T-helper 22 cell (primary cell): ENCODE measurements around the gene DROSHA.
"Not testable (repeated sequence)": the region's sequence is repeated elsewhere in the genome, so short reads cannot be mapped to it uniquely, and the experiment has no call there.

Experiments used
- DNase-seq: peaks from one replicate; pipeline ENCODE4 v3.0.0-alpha.2; 2020; ENCODE audit warnings: low read depth

The DROSHA gene

DNA sequence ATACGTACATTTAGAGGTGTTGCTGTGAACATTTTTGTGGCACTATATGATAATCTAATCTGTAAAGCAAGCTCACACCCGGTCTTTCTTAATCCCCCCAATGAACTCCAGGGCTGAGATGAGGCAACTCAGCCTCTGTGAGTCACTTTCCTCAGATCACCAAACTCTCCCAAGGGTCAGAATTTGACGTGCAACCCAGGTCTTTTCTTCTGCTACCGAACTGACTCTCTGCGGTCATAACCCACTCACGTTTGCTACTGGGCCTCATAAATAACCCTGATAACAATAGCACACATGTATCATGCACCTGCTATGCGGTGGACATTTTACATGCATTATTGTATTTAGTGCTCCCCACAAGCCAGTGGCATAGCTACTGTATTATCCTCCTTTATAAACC is 153.1 kb downstream of the DROSHA start:
- no peak for DNase-seq

DNA sequence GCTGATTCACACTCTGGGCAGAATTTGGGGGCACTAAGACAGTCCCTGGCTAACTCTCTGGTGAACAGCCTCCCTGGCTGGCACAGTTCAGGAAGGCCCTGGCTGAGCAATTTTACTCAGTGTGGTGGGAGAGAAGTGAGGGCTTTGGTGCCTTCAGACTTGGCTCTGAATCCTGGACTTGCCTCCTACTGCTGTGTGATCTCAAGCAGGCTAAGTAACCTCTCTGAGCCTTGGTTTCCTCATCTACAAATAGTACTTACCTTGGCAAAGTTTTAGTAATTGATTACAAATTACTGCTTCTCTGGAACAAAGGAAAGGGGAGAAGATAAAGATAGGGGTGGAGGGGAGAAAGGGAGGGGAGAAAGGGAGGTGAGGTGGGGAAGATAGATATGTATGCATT is 153.8 kb downstream of the DROSHA start:
- no peak for DNase-seq

DNA sequence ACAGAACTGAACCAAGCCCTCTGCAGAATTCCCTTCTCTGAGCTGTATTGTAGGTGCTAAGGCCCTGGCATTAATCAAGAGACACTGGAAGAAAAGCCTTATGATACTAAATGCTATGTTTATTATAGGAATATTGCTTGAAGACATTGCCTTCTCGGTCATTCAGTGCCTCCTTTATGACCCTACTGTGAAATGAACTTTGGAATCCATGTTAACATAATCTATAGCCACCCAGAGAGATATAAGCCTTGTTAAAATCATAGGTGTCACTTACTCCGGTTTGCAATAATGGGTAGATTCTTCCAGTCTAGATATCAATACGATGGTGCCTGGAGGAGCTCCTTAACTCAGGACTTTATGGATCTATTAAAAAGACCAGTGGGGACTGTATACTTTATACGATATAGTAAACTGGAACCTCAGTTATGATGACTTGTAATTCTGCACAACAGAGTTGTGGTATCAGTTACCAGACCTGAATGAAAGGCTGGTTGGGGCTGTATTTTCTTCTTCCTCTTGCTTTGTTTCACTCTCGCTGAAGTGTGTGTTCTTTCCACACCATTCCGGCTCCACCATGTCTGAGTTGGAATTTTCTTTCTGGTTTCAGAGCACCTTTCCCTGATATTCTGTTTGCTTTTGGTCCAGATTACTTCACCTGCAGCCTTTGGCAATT is 154.5 kb downstream of the DROSHA start:
- DNase-seq: no peak

DNA sequence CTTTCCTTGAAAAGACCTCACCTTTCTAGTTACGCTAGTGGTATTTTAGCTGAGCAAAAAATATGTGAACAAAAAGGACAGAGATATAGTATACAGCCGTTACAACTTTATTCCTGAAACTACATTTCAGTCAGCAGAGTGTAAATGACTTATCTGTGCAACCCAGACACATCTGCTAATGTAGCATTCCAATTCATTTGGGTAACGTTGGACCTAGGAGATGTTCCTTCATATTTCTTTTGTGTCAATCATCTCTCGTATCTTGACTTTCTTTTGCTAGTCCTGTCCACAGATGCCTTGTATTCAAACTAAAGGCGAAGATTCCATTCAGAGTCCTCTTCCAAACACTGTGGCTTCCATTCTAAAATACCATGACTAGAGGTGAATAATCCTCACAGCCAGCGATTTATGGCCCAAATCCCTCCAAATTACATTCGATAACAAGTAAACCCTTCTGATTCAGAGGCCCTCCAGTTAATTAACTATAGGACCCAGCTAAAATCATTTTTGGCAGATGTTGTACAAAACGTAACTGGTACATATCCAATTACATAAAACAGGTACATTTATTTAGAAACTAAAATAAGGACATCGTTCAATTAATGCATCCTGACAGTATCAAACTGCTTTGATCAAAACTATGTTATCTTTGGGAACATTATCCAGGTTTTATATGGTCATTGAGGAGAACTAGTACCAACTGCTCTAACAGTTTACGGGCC is 155.7 kb downstream of the DROSHA start:
- no peak for DNase-seq

DNA sequence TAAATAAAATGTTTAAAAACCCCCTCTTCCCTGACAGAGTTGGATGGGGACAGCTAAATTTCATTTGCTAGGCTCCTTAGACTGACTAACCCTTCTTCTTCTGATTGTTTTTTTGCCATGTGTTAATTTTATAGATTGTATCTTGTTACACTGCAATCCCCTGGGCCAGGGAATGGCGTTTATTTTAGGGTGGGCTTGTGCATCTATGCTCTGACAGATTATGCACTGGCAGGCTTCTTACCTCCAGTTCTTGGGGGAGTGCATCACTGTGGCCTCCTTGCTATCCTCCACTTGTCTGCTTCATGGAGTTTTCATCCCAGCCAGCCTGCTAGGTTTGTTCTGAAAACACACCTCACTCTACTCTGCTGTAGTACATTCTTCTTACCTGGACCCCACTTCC is 159.8 kb downstream of the DROSHA start:
- DNase-seq: no peak

DNA sequence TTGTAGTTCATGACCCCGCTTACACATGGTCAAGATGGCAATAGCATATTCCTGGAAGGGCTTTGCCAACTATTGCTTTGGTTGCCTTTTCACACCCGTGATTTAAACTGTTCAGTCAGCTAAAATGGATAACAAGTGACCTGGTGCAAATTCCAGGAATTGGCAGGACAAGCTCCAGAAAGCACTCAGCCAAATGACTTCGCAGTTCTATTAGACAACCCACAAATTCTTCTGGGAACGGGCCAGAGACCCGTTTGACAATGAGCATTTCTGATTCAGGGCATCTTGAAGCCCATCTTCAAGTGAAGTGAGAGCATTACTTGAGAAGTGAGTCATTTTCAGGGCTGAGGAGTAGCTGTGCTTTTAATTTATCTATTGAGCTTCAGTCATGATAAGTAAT is 165.0 kb downstream of the DROSHA start:
- no peak for DNase-seq

DNA sequence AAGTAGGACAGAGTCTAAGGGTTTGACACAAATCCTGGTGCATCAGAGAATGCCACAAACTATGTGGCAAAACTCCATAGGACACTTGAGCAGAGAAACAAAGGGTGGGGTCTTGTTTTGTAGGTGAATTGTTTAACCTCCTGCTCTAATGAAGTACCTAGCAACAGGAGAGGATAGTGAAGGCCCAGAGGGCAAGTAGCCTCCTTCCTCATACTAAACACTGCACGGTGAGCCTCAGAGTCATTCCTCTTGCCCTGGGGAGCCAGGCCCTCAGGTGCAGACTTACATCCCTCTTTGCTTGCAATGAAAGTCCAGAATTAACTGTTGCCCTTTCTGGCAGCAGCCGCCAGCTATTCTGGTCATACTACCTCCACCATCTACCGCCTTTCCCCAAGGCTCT is 166.1 kb downstream of the DROSHA start:
- DNase-seq: no peak

DNA sequence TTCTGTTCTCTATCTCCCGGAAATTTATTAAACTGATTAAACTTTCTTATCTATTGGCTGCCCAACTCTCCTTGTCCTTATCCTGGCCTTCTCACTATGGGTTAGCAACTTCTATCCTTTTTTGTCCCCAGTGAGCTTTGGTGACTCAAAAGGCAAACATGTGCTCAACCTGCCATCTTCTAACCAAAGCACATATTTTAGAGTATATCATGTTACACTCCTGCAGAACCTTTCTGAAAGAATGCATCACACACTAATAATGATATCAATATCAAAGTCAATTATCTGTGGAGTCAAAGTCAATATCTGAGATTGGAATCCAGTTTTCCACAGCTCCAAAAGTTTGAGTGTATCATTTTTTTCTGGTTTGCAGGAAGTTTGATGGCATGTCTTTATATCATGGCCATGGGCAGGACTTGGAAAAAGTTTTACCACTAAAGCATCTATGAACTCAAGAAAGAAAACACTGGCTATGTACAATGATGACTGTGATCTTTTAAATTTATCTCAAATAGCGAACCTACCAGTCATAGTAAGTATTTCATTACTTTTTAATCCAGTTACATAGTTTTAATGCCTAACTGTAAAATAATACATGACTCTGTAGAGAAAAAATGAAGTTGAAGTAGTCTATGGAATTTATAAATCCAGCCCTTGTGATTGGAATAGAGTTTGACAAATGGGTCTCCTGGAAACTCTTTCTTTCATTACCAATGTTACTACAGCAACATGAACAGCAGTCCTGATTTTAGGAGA is 166.8 kb downstream of the DROSHA start:
- DNase-seq: no peak

DNA sequence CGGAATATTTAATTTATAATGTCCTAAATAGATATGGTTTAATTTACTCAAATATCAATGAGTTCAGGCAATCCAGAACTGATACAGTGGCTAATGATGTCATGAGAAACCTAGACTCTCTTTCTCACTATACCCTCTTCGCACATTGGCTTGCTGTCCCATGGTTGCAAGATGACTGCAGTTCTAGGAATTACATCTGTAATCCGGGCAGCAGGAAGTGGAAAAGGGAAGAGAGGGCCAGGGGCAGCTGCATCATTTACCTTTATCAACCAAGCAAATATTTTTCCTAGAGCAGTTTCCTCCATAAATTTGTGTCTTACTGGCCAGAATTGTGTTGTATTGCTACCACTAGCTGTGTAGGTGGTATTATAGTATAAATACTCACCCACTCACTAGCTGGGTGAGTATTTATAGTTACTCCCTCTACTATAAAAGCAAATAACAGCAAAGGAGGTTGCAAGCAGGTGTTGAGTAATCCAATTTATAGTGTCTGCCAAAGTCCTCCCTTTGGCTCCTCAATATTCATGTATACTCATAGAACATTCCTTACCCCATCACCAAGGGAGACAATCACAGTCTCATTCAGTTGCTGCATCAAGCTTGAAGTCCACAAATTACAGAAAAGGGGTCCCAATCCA is 168.8 kb downstream of the DROSHA start:
- no peak for DNase-seq

DNA sequence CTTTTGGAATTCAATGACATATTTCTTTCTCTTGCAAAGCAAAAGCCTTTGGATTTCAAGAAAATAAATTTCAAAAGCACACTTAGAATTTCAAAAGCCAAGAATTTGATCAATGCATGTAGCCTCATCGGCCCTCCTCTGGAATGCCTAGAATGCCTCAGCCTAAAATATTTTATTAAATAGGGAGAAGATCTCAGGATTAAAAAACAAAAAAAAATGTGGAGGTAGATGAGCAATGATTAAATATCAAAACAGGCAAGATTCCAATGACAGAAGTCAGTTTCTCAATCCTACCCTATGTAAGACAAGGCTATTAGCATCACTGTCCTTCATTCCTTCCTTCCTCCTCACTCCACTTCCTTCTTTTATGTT is 169.4 kb downstream of the DROSHA start:
- DNase-seq: no peak

DNA sequence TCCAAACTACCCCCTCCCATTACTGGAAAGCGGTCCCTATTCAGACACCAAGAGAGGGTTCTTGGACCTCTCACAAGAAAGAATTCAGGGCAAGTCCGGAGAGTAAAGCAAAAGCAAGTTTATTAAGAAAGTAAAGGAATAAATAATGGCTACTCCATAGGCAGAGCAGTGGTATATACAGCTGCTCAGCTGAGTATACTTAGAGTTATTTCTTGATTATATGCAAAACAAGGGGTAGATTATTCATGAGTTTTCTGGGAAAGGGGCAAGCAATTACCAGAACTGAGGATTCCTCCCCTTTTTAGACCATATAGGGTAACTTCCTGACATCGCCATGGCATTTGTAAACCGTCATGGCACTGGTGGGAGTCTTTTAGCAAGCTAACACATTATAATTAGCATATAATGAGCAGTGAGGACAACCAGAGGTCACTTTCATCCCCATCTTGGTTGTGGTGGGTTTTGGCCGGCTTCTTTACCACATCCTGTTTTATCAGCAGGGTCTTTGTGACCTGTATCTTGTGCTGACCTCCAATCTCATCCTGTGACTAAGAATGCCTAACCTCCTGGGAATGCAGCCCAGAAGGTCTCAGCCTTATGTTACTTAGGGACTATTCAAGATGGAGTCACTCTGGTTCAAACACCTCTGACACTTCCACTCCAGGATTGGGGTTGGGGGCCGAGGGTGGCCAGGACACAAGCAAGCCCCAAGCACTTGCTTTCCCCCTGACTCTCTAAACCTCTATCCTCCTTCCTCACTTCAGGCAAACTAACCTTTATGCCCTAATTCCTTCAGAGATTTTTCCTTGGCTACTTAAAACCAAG is 170.0 kb downstream of the DROSHA start:
- not testable (repeated sequence) for DNase-seq

DNA sequence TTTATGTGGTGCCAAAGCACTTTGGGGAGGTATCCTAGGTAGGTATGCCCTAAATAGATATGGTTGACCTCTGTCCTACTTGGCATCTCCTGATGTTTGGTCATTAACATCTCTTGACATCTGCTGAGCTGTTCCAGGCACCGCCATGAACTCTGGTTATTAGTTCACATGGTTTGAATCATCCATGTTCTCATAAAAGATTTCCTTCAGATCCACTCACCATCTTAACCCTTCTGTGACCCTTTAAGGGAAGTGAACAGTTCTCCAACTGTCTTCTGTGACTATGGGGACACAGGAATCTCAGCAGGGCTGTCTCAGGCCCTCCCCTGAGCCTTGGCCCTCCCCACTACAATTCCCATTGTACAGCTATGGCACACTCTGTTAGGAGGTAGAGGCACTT is 170.7 kb downstream of the DROSHA start:
- no peak for DNase-seq

DNA sequence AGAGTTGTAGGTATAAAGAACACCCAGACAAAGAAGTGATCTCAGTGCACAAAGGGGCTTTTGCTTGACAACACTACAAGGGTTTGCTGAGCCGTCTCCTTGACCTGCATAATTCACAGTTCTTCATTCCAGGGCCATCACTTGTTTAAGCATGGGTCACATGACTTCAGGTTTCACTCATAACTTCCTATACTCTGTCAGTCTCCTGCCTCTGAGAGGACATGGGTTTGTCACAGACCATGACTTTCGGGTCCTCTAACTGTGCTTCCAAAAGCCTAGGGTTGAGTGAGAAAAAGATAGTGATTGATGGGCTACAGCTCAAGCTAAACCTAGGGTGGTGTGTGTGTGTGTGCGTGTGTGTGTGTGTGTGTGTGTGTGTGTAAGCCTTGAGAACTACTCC is 172.1 kb downstream of the DROSHA start:
- no peak for DNase-seq

DNA sequence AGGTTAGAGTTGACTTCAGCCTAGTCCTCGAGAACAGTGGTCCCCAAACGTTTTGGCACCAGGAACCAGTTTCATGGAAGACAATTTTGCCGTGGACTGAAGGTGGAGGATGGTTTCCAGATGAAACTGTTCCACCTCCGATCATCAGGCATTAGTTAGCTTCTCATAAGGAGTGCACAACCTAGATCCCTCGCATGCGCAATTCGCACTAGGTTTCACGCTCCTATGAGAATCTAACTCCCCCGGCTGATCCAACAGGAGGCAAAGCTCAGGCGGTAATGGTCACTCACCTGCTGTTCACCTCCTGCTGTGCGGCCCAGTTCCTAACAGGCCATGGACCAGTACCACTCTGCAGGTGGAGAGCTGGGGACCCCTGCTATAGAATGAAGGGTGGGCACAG is 174.9 kb downstream of the DROSHA start:
- DNase-seq: no peak

DNA sequence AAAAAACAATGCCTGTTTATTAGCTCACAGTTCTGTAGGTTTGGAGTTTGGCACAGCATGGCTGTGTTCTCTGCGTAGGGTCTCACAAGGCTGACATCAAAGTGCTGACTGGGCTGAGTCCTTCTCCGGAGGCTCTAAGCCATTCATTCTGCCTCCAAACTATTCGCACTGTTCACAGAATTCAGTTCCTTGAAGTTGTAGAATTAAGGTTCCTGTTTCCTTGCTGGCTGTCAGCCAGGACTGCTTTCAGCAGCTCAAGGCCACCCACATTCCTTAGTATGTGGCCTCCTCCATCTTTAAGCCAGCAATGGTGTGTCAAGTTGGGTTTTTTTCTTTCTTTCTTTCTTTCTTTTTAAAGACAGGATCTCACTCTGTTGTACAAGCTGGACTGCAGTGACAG is 176.6 kb downstream of the DROSHA start:
- DNase-seq: no peak
